IMR-90 (cell line): ENCODE data around the gene MYO7B. TPM values are rescaled to one million over a fixed set of nuclear protein-coding genes. Genes with fewer than 3 reads are reported as not detected.

Experiments used
- ATAC-seq: fragments of 200-7000 bp; cut with Tn5 transposase; 2 replicates; pipeline ENCODE4 v1.9.1; 2020; ENCODE audit warnings: low read depth, mild to moderate bottlenecking, moderate library complexity
- BruUV-seq: library from RNA; stranded (reverse); fragments of 400-500 nt; replicated peaks from 2 replicates; lab custom pipeline; 2021; lab: Mats Ljungman, UMichigan
- CTCF ChIA-PET: fragments of 300-600 bp; formaldehyde crosslinking; extraction: SDS; loops from one replicate; lab custom pipeline; 2021; ENCODE audit warnings: antibody characterized with exemption; lab: Yijun Ruan, JAX
- POLR2A ChIA-PET: fragments of 300-600 bp; sonication (Branson Sonifier 250); formaldehyde crosslinking; loops from one replicate; lab custom pipeline; 2022; ENCODE audit warnings: antibody characterized with exemption; ENCODE audit not compliant: unreplicated experiment; lab: Charles Lee
- DNase-seq: peaks from one replicate; pipeline ENCODE4 v3.0.0; 2013
- H2AFZ ChIP-seq: replicated peaks from 2 replicates; pipeline ENCODE3; 2013; ENCODE audit warnings: low read length, mild to moderate bottlenecking; ENCODE audit not compliant: poor library complexity
- H2AK5ac ChIP-seq: 2 replicates; pipeline ENCODE4 v1.6.1; 2013; ENCODE audit warnings: low read depth, low read length, inconsistent platforms
- H2AK9ac ChIP-seq: replicated peaks from 2 replicates; pipeline ENCODE3; 2013; ENCODE audit warnings: mild to moderate bottlenecking, low read depth, low read length, moderate library complexity; ENCODE audit not compliant: poor library complexity
- H2BK120ac ChIP-seq: 2 replicates; pipeline ENCODE4 v1.6.1; 2013; ENCODE audit warnings: low read depth, low read length, inconsistent platforms
- H2BK15ac ChIP-seq: 3 replicates; pipeline ENCODE4 v1.6.1; 2013; ENCODE audit warnings: low read depth, low read length, inconsistent platforms
- H2BK20ac ChIP-seq: 2 replicates; pipeline ENCODE4 v1.6.1; 2013; ENCODE audit warnings: low read depth, mild to moderate bottlenecking, inconsistent platforms, low read length, moderate library complexity
- H2BK5ac ChIP-seq: 2 replicates; pipeline ENCODE4 v1.6.1; 2013; ENCODE audit warnings: mild to moderate bottlenecking, low read depth, low read length, inconsistent platforms; ENCODE audit not compliant: poor library complexity, severe bottlenecking
- H3K14ac ChIP-seq: replicated peaks from 2 replicates; pipeline ENCODE4 v1.6.1; 2013; ENCODE audit warnings: low read depth, low read length, inconsistent platforms
- H3K18ac ChIP-seq: 2 replicates; pipeline ENCODE4 v1.6.1; 2013; ENCODE audit warnings: low read depth, low read length, control low read depth
- H3K23ac ChIP-seq: 2 replicates; pipeline ENCODE4 v1.6.1; 2013; ENCODE audit warnings: low read depth, low read length, inconsistent platforms
- H3K27ac ChIP-seq: 2 replicates; pipeline ENCODE4 v1.5.1; 2013; ENCODE audit warnings: mild to moderate bottlenecking, control low read depth, low read length; ENCODE audit not compliant: insufficient read depth
- H3K27me3 ChIP-seq: 2 replicates; pipeline ENCODE4 v1.6.1; 2013; ENCODE audit warnings: low read length; ENCODE audit not compliant: control insufficient read depth, insufficient read depth
- H3K36me3 ChIP-seq: 2 replicates; pipeline ENCODE4 v1.6.1; 2013; ENCODE audit warnings: low read length, mixed read lengths; ENCODE audit not compliant: control insufficient read depth, insufficient read depth
- H3K4ac ChIP-seq: 2 replicates; pipeline ENCODE4 v1.6.1; 2013; ENCODE audit warnings: low read depth, low read length, inconsistent platforms
- H3K4me1 ChIP-seq: 2 replicates; pipeline ENCODE4 v1.6.1; 2013; ENCODE audit warnings: low read length, mixed read lengths; ENCODE audit not compliant: control insufficient read depth, insufficient read depth
- H3K4me2 ChIP-seq: 2 replicates; pipeline ENCODE4 v1.6.1; 2013; ENCODE audit warnings: low read depth, mild to moderate bottlenecking, control low read depth, low read length, moderate library complexity
- H3K4me3 ChIP-seq: 2 replicates; pipeline ENCODE4 v1.5.1; 2013; ENCODE audit warnings: low read depth, mild to moderate bottlenecking, control low read depth, low read length, moderate library complexity; ENCODE audit not compliant: insufficient read depth
- H3K56ac ChIP-seq: 2 replicates; pipeline ENCODE4 v1.6.1; 2013; ENCODE audit warnings: low read length, inconsistent platforms; ENCODE audit not compliant: insufficient read depth; ENCODE audit errors: extremely low read depth
- H3K79me1 ChIP-seq, 2 experiments: 2 replicates each; pipeline ENCODE4 v1.6.1; 2013; ENCODE audit warnings: low read length in 2 of 2, inconsistent platforms in 1 of 2, low read depth in 1 of 2
- H3K9ac ChIP-seq: 2 replicates; pipeline ENCODE4 v1.6.1; 2013; ENCODE audit warnings: low read depth, low read length, control low read depth
- H3K9me1 ChIP-seq: 2 replicates; pipeline ENCODE4 v1.6.1; 2013; ENCODE audit warnings: low read length, inconsistent platforms; ENCODE audit not compliant: insufficient read depth
- H3K9me3 ChIP-seq: 2 replicates; pipeline ENCODE4 v1.6.1; 2013; ENCODE audit warnings: low read length; ENCODE audit not compliant: control insufficient read depth, insufficient read depth
- H4K20me1 ChIP-seq: 2 replicates; pipeline ENCODE4 v1.6.1; 2013; ENCODE audit warnings: low read length, inconsistent platforms; ENCODE audit not compliant: insufficient read depth
- H4K5ac ChIP-seq: 2 replicates; pipeline ENCODE4 v1.6.1; 2013; ENCODE audit warnings: mild to moderate bottlenecking, low read depth, low read length, control low read depth
- H4K8ac ChIP-seq, 2 experiments: 2 replicates each; pipeline ENCODE4 v1.6.1; 2013; ENCODE audit warnings: low read depth in 2 of 2, low read length in 2 of 2, control low read depth in 1 of 2, inconsistent platforms in 1 of 2
- H4K91ac ChIP-seq: 2 replicates; pipeline ENCODE4 v1.6.1; 2013; ENCODE audit warnings: low read depth, low read length, inconsistent platforms; ENCODE audit not compliant: insufficient read depth
- MAFK ChIP-seq: IDR thresholded peaks from 2 replicates; pipeline ENCODE4 v1.6.1; 2012; ENCODE audit warnings: low read depth, low read length, improper control_type of control experiment
- WGBS, 2 experiments: methylation state at CpG; one replicate each; pipeline versions ENCODE4 v1.1.5 to v1.1.7; 2013; ENCODE audit warnings: missing lambda C conversion rate in 2 of 2; ENCODE audit not compliant: insufficient read length in 1 of 2; ENCODE audit errors: extremely low coverage in 2 of 2; 5-methylcytosine and 5-hydroxymethylcytosine counted together
- dilution Hi-C: fragments of 300-500 bp; cut with HindIII; formaldehyde crosslinking; loops from one replicate; pipeline ENCODE4 v1.14.3; 2018; ENCODE audit warnings: low sequenced_read_pairs; ENCODE audit not compliant: unreplicated experiment
- in situ Hi-C: fragments of 300-500 bp; cut with MboI; formaldehyde crosslinking; loops from 3 replicates; pipeline ENCODE4 v1.14.3; 2019; ENCODE audit warnings: low sequenced_read_pairs, inconsistent platforms, mixed read lengths
- intact Hi-C: fragments of 100-400 bp; cut with micrococcal nuclease; formaldehyde crosslinking; loops from 2 replicates; pipeline ENCODE4 v1.10.0; 2022
- polyA plus RNA-seq, 3 experiments: library from polyadenylated mRNA; depleted of rRNA; stranded (reverse); fragments of >200 nt; gene quantifications; 2 replicates each; pipeline ENCODE4 v1.2.3, GENCODE V29; 2012; ENCODE audit warnings: low replicate concordance in 1 of 3
- total RNA-seq: library from RNA; depleted of rRNA; stranded (reverse); fragments of >200 nt; gene quantifications from 2 replicates; pipeline ENCODE4 v1.2.3, GENCODE V29; 2012

MYO7B gene
- total and polyA plus RNA-seq, 2 of the 4 experiments (the other 2 are of a cell fraction): 0.18 to 0.46 TPM

DNA sequence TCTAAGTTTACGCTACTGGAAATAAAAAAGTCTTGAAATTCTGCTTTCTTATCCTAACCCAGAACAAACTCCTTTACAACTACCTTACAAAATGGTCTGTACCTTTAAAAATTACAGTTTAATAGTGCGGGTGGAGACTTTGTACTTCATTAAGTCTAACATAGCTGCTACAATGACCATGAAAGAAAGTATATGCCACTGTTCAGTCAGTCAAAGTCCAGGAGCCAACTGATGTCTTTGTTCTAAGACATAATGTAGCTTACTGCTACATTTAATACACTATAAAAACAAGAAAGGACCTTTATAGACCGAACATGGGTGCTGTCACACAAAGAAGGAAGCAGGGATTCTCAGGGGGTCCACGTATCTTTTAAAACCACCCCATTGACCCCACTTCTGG lies 45.2 kb upstream of the MYO7B start:
- H2BK20ac ChIP-seq: no peak overlapping the region
- WGBS, 2 experiments: no CpG with 5 or more reads among the region's 4 CpGs
- no peaks in the 10 kb centered on the region for H3K9me3 ChIP-seq
- no peak overlapping the region for H3K9ac ChIP-seq
- H3K18ac ChIP-seq: no peak overlapping the region
- no peak overlapping the region for H3K27ac ChIP-seq
- H4K20me1 ChIP-seq: no peaks in the 10 kb centered on the region
- no peak overlapping the region for H2AK9ac ChIP-seq
- no peak overlapping the region for H3K4me2 ChIP-seq
- TF ChIP-seq MAFK: no peak
- CTCF ChIA-PET: interaction anchor here (0.6 kb wide), 1 partner anchor 44 kb away, joined by 3 read pairs; no protein-coding TSS in a partner anchor
- POLR2A ChIA-PET: no interaction called here
- H3K4me1 ChIP-seq: peaks cover 6% of the 10 kb centered on the region; the same call in 1 of the 2 replicates
- ATAC-seq (no peak), DNase-seq (no peak)
- no peak overlapping the region for H2AFZ ChIP-seq
- no peak overlapping the region for H3K14ac ChIP-seq
- H3K36me3 ChIP-seq: peaks cover 50% of the 10 kb centered on the region
- H3K4me3 ChIP-seq: no peak overlapping the region
- H3K23ac ChIP-seq: no peak overlapping the region
- no peak overlapping the region for H4K8ac ChIP-seq
- in situ Hi-C loops (no loop called here), intact Hi-C loops (no loop called here), dilution Hi-C loops (no loop called here)
- no peak overlapping the region for H4K91ac ChIP-seq
- 0 out of 2 replicates have a peak, but pooled peaks cover 5% of the 10 kb centered on the region for H3K9me1 ChIP-seq
- no peak overlapping the region for H2BK5ac ChIP-seq
- no peak overlapping the region for H2BK120ac ChIP-seq
- no peak overlapping the region for H4K5ac ChIP-seq
- no peak overlapping the region for H2AK5ac ChIP-seq
- BruUV-seq: no TSS peak
- H3K56ac ChIP-seq: no peak overlapping the region
- no peak overlapping the region for H2BK15ac ChIP-seq
- no peak overlapping the region for H3K4ac ChIP-seq
- peaks cover 9 to 32% of the 10 kb centered on the region in 2 experiments for H3K79me1 ChIP-seq
- H3K27me3 ChIP-seq: no peaks in the 10 kb centered on the region
